Endothelial cell of umbilical vein (primary cell): ENCODE results near the gene COG5. TPM values are rescaled to one million over a fixed set of nuclear protein-coding genes. Genes with fewer than 3 reads are reported as not detected.
A peak's percentile ranks its signal among the peaks of the same experiment; 100 is the strongest.

Experiments used
- BruUV-seq: library from RNA; stranded (reverse); fragments of 400-500 nt; replicated peaks from 2 replicates; lab custom pipeline; 2021; lab: Mats Ljungman, UMichigan
- CTCF ChIA-PET: fragments of 300-600, 350-600 bp; sonication (Branson Sonifier 250); formaldehyde crosslinking; loops from one replicate; lab custom pipeline; 2021; ENCODE audit warnings: antibody characterized with exemption, inconsistent platforms; lab: Charles Lee
- POLR2A ChIA-PET: fragments of 300-600, 350-600 bp; sonication (Branson Sonifier 250); formaldehyde crosslinking; loops from one replicate; lab custom pipeline; 2021; ENCODE audit warnings: antibody characterized with exemption, inconsistent platforms; lab: Charles Lee
- DNase-seq: peaks from one replicate; pipeline ENCODE4 v3.0.0-alpha.2; 2011; ENCODE audit warnings: low read depth, low spot score
- FAIRE-seq: peaks from 2 replicates; lab custom pipeline; 2011; peaks lifted over from hg19 to GRCh38; lab: Jason Lieb, UNC
- H2AFZ ChIP-seq: 2 replicates; pipeline ENCODE4 v1.6.0; 2012; ENCODE audit warnings: low read depth, low read length, control low read depth, inconsistent platforms
- H3K27ac ChIP-seq: 2 replicates; pipeline ENCODE4 v1.5.1; 2011; ENCODE audit warnings: low read depth, mild to moderate bottlenecking, control low read depth, low read length, moderate library complexity; ENCODE audit not compliant: insufficient read depth
- H3K27me3 ChIP-seq, 2 experiments: 2 replicates each; pipeline versions ENCODE4 v1.6.0 to v1.6.1; 2011; ENCODE audit warnings: low read length in 2 of 2, mixed read lengths in 1 of 2; ENCODE audit not compliant: control insufficient read depth in 2 of 2, insufficient read depth in 2 of 2
- H3K36me3 ChIP-seq, 2 experiments: 2 replicates in 1 of 2; 3 replicates in 1 of 2; pipeline ENCODE4 v1.5.1; 2011; ENCODE audit warnings: low read length in 2 of 2, mild to moderate bottlenecking in 1 of 2, moderate library complexity in 1 of 2; ENCODE audit not compliant: control insufficient read depth in 2 of 2, insufficient read depth in 2 of 2; ENCODE audit errors: extremely low read depth in 1 of 2
- H3K4me1 ChIP-seq: 3 replicates; pipeline ENCODE4 v1.5.1; 2011; ENCODE audit warnings: mild to moderate bottlenecking, low read length; ENCODE audit not compliant: control insufficient read depth, insufficient read depth; ENCODE audit errors: extremely low read depth
- H3K4me2 ChIP-seq: 2 replicates; pipeline ENCODE4 v1.6.1; 2011; ENCODE audit warnings: low read length, control low read depth, mixed read lengths; ENCODE audit not compliant: insufficient read depth
- H3K4me3 ChIP-seq, 3 experiments: fragments of 200-600 bp in 1 of 3; sonication (generic), shearing (Covaris generic) in 1 of 3; replicated peaks in 1 of 3; 2 replicates each; pipeline ENCODE4 v1.5.1; 2011 to 2016; ENCODE audit warnings: control low read depth in 3 of 3, low read length in 3 of 3, mild to moderate bottlenecking in 2 of 3, inconsistent platforms in 1 of 3, low read depth in 1 of 3, moderate library complexity in 1 of 3; ENCODE audit not compliant: insufficient read depth in 1 of 3
- H3K79me2 ChIP-seq: 2 replicates; pipeline ENCODE4 v1.6.0; 2012; ENCODE audit warnings: low read length, inconsistent platforms; ENCODE audit not compliant: control insufficient read depth, insufficient read depth
- H3K9ac ChIP-seq: replicated peaks from 2 replicates; pipeline ENCODE3; 2011; ENCODE audit warnings: low read length, control low read depth; ENCODE audit not compliant: insufficient read depth; ENCODE audit errors: extremely low read depth
- H3K9me1 ChIP-seq: replicated peaks from 3 replicates; pipeline ENCODE4 v1.6.0; 2011; ENCODE audit warnings: mild to moderate bottlenecking, low read length; ENCODE audit not compliant: control insufficient read depth, insufficient read depth; ENCODE audit errors: extremely low read depth
- H3K9me3 ChIP-seq: replicated peaks from 2 replicates; pipeline ENCODE4 v1.5.1; 2012; ENCODE audit warnings: low read length, inconsistent platforms; ENCODE audit not compliant: control insufficient read depth, insufficient read depth
- H4K20me1 ChIP-seq: replicated peaks from 2 replicates; pipeline ENCODE3; 2011; ENCODE audit warnings: mild to moderate bottlenecking, low read length; ENCODE audit not compliant: control insufficient read depth, insufficient read depth; ENCODE audit errors: extremely low read depth
- EZH2 ChIP-seq: IDR thresholded peaks from 2 replicates; pipeline ENCODE4 v1.6.1; 2012; ENCODE audit warnings: borderline replicate concordance, low read depth, mild to moderate bottlenecking, moderate library complexity, low read length, inconsistent platforms; ENCODE audit not compliant: severe bottlenecking
- GATA2 ChIP-seq: IDR thresholded peaks from 2 replicates; pipeline ENCODE4 v1.7.0; 2011; ENCODE audit warnings: low read depth, mild to moderate bottlenecking, moderate library complexity, mixed read lengths, low read length; ENCODE audit not compliant: insufficient read length, insufficient read depth
- MYC ChIP-seq: IDR thresholded peaks from one replicate; pipeline ENCODE4 v1.6.1; 2011; ENCODE audit warnings: mild to moderate bottlenecking, low read depth, low read length
- dilution Hi-C: fragments of 300-500 bp; cut with MboI; formaldehyde crosslinking; loops from one replicate; pipeline ENCODE4 v1.15.0; 2019; ENCODE audit warnings: low sequenced_read_pairs; ENCODE audit not compliant: extremely low pct_ligation_motif_present
- intact Hi-C: fragments of 100-400 bp; cut with micrococcal nuclease; formaldehyde crosslinking; loops from one replicate; pipeline ENCODE4 v1.10.0; 2022
- polyA plus RNA-seq, 4 experiments: library from polyadenylated mRNA; depleted of rRNA in 3 of 4; stranded (reverse) in 3 of 4; unstranded in 1 of 4; fragments of >200 nt; gene quantifications; 2 replicates each; pipeline versions ENCODE4 v1.2.1 to v1.2.3, GENCODE V29; 2011 to 2012; ENCODE audit warnings: missing spikeins in 1 of 4
- total RNA-seq: library from RNA; stranded (reverse); gene quantifications from 2 replicates; pipeline ENCODE4 v1.2.3, GENCODE V29; 2021
- TF ChIP-seq, protein P1 (sequence below), 2 donors: IDR thresholded peaks; 1 replicate in 1 of 2; 2 replicates in 1 of 2; pipeline ENCODE4 v1.5.1; 2011; ENCODE audit warnings: low read length in 2 of 2, mild to moderate bottlenecking in 2 of 2, moderate library complexity in 2 of 2, control low read depth in 1 of 2, inconsistent platforms in 1 of 2, low read depth in 1 of 2; ENCODE audit not compliant: insufficient read depth in 1 of 2; ENCODE audit errors: extremely low read depth in 1 of 2
- TF ChIP-seq, protein P2 (sequence below): IDR thresholded peaks from 2 replicates; pipeline ENCODE4 v1.6.1; 2011; ENCODE audit not compliant: insufficient read depth, insufficient read length

COG5 gene
- total and polyA plus RNA-seq, 2 donors (not counting 3 experiments of a cell fraction or from before 2014, with no cell fraction given), result 18.8 to 45.3 TPM

DNA sequence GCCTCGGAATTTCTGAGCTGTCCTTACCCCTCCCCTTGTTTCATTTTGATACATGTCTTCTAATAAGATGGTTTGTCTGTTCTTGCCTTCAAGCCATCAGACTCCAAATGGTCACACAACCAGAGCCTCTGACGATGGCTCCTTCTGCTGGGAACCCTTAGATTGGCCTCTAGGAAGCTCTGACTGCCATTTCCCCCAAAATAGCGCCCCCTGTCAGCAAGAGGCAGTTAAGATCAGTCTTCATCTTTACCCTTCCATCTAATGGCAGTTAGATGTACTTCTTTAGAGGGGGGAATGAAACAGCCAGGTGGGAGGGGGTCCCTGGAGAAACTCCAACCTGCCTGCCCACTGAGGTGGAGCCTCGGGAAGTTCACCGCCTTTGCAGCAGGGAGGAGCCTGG lies 179.7 kb downstream of the COG5 start:
- ChIA-PET POLR2A (no interaction called here), CTCF (interaction anchor here (1.1 to 1.6 kb wide), 2 partner anchors 10 to 28 kb away, joined by 3 to 4 read pairs; no protein-coding TSS in a partner anchor)
- H3K4me3 ChIP-seq, result no peak overlapping the region
- no peak for TF ChIP-seq MYC
- TF ChIP-seq, protein P1, sequence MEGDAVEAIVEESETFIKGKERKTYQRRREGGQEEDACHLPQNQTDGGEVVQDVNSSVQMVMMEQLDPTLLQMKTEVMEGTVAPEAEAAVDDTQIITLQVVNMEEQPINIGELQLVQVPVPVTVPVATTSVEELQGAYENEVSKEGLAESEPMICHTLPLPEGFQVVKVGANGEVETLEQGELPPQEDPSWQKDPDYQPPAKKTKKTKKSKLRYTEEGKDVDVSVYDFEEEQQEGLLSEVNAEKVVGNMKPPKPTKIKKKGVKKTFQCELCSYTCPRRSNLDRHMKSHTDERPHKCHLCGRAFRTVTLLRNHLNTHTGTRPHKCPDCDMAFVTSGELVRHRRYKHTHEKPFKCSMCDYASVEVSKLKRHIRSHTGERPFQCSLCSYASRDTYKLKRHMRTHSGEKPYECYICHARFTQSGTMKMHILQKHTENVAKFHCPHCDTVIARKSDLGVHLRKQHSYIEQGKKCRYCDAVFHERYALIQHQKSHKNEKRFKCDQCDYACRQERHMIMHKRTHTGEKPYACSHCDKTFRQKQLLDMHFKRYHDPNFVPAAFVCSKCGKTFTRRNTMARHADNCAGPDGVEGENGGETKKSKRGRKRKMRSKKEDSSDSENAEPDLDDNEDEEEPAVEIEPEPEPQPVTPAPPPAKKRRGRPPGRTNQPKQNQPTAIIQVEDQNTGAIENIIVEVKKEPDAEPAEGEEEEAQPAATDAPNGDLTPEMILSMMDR (IDR thresholded peaks at IDR 0.05; ENCODE audit: extremely low read depth in 1 of 2, insufficient read depth in 1 of 2, low read depth in 1 of 2, low read length in 2 of 2), result peak in 1 of 2 donors; percentile 8
- peaks cover 10% of the 10 kb centered on the region for H3K4me1 ChIP-seq
- dilution Hi-C loops, result no loop called here
- no peak overlapping the region for H3K4me2 ChIP-seq
- intact Hi-C loops, result no loop called here
- FAIRE-seq (no peak), DNase-seq (no peak)
- H3K27me3 ChIP-seq, result no peaks in the 10 kb centered on the region
- no peaks in the 10 kb centered on the region for H3K36me3 ChIP-seq
- no peaks in the 10 kb centered on the region for H3K9me1 ChIP-seq
- H4K20me1 ChIP-seq, result no peaks in the 10 kb centered on the region
- H2AFZ ChIP-seq, result no peak overlapping the region
- BruUV-seq, result no TSS peak
- no peak overlapping the region for H3K9ac ChIP-seq
- H3K27ac ChIP-seq, result no peak overlapping the region
- no peaks in the 10 kb centered on the region for H3K9me3 ChIP-seq
- H3K79me2 ChIP-seq, result no peaks in the 10 kb centered on the region

DNA sequence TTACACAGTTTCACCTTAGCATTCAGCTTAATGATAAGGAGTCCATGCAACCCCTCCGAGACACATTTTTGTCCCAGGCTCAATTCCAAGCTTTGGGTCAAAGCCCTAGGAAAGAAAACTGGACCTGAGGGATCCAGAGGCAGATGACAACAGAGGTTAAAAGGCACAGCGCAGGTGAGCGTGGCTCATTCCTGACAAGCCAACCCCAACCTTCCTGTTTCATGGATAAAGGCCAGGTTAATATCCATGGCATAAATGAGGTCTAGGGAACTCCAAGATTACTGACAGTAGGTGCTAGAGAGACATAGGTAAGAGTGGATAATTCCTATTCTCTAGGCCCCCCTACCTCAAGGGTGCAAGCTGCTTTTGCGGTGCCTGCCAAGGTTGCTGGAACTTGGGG lies 180.5 kb downstream of the COG5 start:
- intact Hi-C loops, result no loop called here
- H3K4me3 ChIP-seq, result no peak overlapping the region
- H3K27me3 ChIP-seq, result no peaks in the 10 kb centered on the region
- no peaks in the 10 kb centered on the region for H3K9me1 ChIP-seq
- FAIRE-seq, result no peak
- dilution Hi-C loops, result no loop called here
- H3K4me1 ChIP-seq, result peaks cover 10% of the 10 kb centered on the region
- H3K9me3 ChIP-seq, result no peaks in the 10 kb centered on the region
- TF ChIP-seq GATA2, result no peak
- TF ChIP-seq, protein P2, sequence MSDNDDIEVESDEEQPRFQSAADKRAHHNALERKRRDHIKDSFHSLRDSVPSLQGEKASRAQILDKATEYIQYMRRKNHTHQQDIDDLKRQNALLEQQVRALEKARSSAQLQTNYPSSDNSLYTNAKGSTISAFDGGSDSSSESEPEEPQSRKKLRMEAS, result no peak
- TF ChIP-seq EZH2, result no peak
- no peak for TF ChIP-seq MYC
- no TSS peak for BruUV-seq
- POLR2A ChIA-PET, result no interaction called here
- no peaks in the 10 kb centered on the region for H3K79me2 ChIP-seq
- no peak overlapping the region for H3K9ac ChIP-seq
- no peak overlapping the region for H3K27ac ChIP-seq
- no peak for DNase-seq
- no peaks in the 10 kb centered on the region for H3K36me3 ChIP-seq
- CTCF ChIA-PET, result interaction anchor here (1.1 to 1.6 kb wide), 3 partner anchors 9 to 27 kb away, joined by 3 to 4 read pairs (median 4); no protein-coding TSS in a partner anchor
- no peak overlapping the region for H2AFZ ChIP-seq
- H3K4me2 ChIP-seq, result no peak overlapping the region
- H4K20me1 ChIP-seq, result no peaks in the 10 kb centered on the region
